Activated T-helper 17 cell treated with anti-CD3 and anti-CD28 coated beads, Interleukin-2, amount 50 U/mL, for 72 hours (primary cell): ENCODE measurements around the gene CAMSAP3. TPM values are rescaled to one million over a fixed set of nuclear protein-coding genes. Genes with fewer than 3 reads are reported as not detected.
A peak's percentile ranks its signal among the peaks of the same experiment; 100 is the strongest.

ENCODE experiments used
- ATAC-seq: fragments of 150-1000 bp; cut with Tn5 transposase; replicated peaks from 2 replicates; pipeline ENCODE4 v1.10.0; 2021; ENCODE audit warnings: mild to moderate bottlenecking, moderate library complexity
- H3K27ac Mint-ChIP-seq: one replicate; pipeline ENCODE4 v1.8.0; 2022; ENCODE audit warnings: mixed read lengths
- H3K27me3 Mint-ChIP-seq: one replicate; pipeline ENCODE4 v1.8.0; 2022; ENCODE audit warnings: mixed read lengths
- H3K36me3 Mint-ChIP-seq: one replicate; pipeline ENCODE4 v1.8.0; 2022; ENCODE audit warnings: low read depth, mild to moderate bottlenecking, mixed read lengths
- H3K4me1 Mint-ChIP-seq: one replicate; pipeline ENCODE4 v1.8.0; 2022; ENCODE audit warnings: mixed read lengths
- H3K4me3 Mint-ChIP-seq: one replicate; pipeline ENCODE4 v1.8.0; 2022; ENCODE audit warnings: mild to moderate bottlenecking, mixed read lengths
- H3K9me3 Mint-ChIP-seq: one replicate; pipeline ENCODE4 v1.8.0; 2022; ENCODE audit warnings: mixed read lengths
- total RNA-seq, 2 donors: library from RNA; stranded (reverse); gene quantifications; one replicate each; pipeline ENCODE4 v1.2.3, GENCODE V29; 2022

CAMSAP3 gene, protein sequence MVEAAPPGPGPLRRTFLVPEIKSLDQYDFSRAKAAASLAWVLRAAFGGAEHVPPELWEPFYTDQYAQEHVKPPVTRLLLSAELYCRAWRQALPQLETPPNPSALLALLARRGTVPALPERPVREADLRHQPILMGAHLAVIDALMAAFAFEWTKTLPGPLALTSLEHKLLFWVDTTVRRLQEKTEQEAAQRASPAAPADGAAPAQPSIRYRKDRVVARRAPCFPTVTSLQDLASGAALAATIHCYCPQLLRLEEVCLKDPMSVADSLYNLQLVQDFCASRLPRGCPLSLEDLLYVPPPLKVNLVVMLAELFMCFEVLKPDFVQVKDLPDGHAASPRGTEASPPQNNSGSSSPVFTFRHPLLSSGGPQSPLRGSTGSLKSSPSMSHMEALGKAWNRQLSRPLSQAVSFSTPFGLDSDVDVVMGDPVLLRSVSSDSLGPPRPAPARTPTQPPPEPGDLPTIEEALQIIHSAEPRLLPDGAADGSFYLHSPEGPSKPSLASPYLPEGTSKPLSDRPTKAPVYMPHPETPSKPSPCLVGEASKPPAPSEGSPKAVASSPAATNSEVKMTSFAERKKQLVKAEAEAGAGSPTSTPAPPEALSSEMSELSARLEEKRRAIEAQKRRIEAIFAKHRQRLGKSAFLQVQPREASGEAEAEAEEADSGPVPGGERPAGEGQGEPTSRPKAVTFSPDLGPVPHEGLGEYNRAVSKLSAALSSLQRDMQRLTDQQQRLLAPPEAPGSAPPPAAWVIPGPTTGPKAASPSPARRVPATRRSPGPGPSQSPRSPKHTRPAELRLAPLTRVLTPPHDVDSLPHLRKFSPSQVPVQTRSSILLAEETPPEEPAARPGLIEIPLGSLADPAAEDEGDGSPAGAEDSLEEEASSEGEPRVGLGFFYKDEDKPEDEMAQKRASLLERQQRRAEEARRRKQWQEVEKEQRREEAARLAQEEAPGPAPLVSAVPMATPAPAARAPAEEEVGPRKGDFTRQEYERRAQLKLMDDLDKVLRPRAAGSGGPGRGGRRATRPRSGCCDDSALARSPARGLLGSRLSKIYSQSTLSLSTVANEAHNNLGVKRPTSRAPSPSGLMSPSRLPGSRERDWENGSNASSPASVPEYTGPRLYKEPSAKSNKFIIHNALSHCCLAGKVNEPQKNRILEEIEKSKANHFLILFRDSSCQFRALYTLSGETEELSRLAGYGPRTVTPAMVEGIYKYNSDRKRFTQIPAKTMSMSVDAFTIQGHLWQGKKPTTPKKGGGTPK
- total RNA-seq: under 1 TPM; 0.11 to 0.37 TPM

- Mint-ChIP-seq H3K27ac (no peak within 1 kb of the TSS), H3K36me3 (peaks cover 7% of the 10 kb centered on the region), H3K27me3 (peaks cover 27% of the 10 kb centered on the region), H3K4me3 (peak within 1 kb of the TSS; percentile 30), H3K9me3 (no peaks in the 10 kb centered on the region), H3K4me1 (peaks cover 5% of the 10 kb centered on the region)
- peak; percentile 80 for ATAC-seq
Measured at GRCh38 chr19:7595466-7596133, at the start of gene CAMSAP3. TSS of gene CAMSAP3 (plus strand) at chr19:7595863. CDS start at chr19:7596003, 140 bp downstream.

GRCh38 chr19:7545904-7546303 lies 49.8 kb upstream of the CAMSAP3 start:
- Mint-ChIP-seq H3K4me1 (peaks cover 6% of the 10 kb centered on the region), H3K4me3 (peak overlapping the region; percentile 23), H3K27me3 (no peaks in the 10 kb centered on the region), H3K36me3 (peaks cover 57% of the 10 kb centered on the region), H3K9me3 (no peaks in the 10 kb centered on the region), H3K27ac (peak overlapping the region; percentile 39)
- ATAC-seq: peak; percentile 84

DNA sequence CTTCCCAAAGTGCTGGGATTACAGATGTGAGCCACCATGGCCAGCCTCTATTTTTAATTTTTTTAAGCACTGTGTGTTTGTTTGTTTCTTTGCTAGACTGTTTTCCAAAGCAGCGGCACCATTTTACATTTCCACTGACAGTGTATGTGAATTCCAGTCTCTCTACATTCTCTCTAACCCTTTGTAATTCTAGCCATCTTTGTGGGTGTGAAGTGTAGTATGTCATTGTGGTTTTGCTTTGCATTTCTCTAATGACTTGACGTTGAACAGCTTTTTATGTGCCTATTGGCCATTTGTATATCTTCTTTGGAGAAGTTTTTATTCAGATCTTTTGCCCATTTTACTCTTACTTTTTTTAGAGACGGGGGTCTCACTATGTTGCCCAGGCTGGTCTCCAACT lies 48.5 kb upstream of the CAMSAP3 start:
- ATAC-seq: no peak
- Mint-ChIP-seq H3K36me3 (peaks cover 55% of the 10 kb centered on the region), H3K4me1 (peaks cover 6% of the 10 kb centered on the region), H3K9me3 (no peaks in the 10 kb centered on the region), H3K4me3 (no peak overlapping the region), H3K27ac (no peak overlapping the region), H3K27me3 (no peaks in the 10 kb centered on the region)

- ATAC-seq: no peak
- Mint-ChIP-seq H3K9me3 (no peaks in the 10 kb centered on the region), H3K4me1 (peaks cover 6% of the 10 kb centered on the region), H3K4me3 (no peak overlapping the region), H3K27ac (no peak overlapping the region), H3K36me3 (peaks cover 58% of the 10 kb centered on the region), H3K27me3 (no peaks in the 10 kb centered on the region)
Measured at GRCh38 chr19:7549429-7550148, 46.1 kb upstream of the CAMSAP3 start.

- ATAC-seq: no peak
- H3K4me3 Mint-ChIP-seq: no peak overlapping the region
- H3K4me1 Mint-ChIP-seq: peaks cover 6% of the 10 kb centered on the region
- H3K9me3 Mint-ChIP-seq: no peaks in the 10 kb centered on the region
- H3K27ac Mint-ChIP-seq: no peak overlapping the region
- no peaks in the 10 kb centered on the region for H3K27me3 Mint-ChIP-seq
- peaks cover 54% of the 10 kb centered on the region for H3K36me3 Mint-ChIP-seq
Measured at GRCh38 chr19:7550169-7550770, 45.4 kb upstream of the CAMSAP3 start.

- Mint-ChIP-seq H3K36me3 (peaks cover 56% of the 10 kb centered on the region), H3K9me3 (no peaks in the 10 kb centered on the region), H3K4me3 (no peak overlapping the region), H3K4me1 (peaks cover under 1% of the 10 kb centered on the region), H3K27me3 (no peaks in the 10 kb centered on the region), H3K27ac (no peak overlapping the region)
- peak; percentile 44 for ATAC-seq
Measured at GRCh38 chr19:7550987-7551761, 44.5 kb upstream of the CAMSAP3 start.

DNA sequence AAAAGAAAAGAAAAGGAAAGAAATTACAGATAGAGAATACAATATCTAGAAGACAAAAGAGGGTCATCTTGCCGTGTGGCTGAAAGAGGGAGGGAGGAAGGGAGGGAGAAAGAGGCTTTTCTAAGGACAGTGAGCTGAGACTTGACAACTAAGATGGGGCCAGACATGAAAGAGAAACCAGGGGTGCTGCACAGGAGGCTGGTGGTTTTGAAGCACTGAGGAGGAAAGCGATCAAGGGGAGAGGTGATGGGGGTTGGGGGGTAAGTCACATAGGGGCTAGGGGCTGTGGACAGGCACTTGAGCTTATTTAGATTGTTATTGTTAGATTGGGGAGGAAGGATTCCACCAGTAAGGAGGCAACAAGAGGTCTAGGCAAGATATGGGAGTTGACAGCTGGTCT lies 42.9 kb upstream of the CAMSAP3 start:
- Mint-ChIP-seq H3K9me3 (no peaks in the 10 kb centered on the region), H3K27ac (no peak overlapping the region), H3K4me1 (no peaks in the 10 kb centered on the region), H3K27me3 (no peaks in the 10 kb centered on the region), H3K36me3 (peaks cover 65% of the 10 kb centered on the region), H3K4me3 (no peak overlapping the region)
- no peak for ATAC-seq

DNA sequence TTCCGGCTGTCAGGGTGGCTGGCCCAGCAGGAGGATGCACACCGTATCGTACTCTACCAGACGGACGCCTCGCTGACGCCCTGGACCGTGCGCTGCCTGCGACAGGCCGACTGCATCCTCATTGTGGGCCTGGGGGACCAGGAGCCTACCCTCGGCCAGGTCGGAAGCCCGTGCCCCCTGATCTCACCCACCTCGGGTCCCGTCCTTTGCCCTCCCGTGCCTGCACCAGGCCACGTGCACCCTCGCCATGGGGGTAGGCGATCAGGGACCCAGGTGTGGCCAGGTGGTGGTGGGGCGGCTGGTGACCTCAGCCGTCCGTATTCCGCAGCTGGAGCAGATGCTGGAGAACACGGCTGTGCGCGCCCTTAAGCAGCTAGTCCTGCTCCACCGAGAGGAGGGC lies 41.1 kb upstream of the CAMSAP3 start:
- H3K4me1 Mint-ChIP-seq: no peaks in the 10 kb centered on the region
- no peak overlapping the region for H3K27ac Mint-ChIP-seq
- no peak for ATAC-seq
- no peaks in the 10 kb centered on the region for H3K9me3 Mint-ChIP-seq
- no peak overlapping the region for H3K4me3 Mint-ChIP-seq
- peaks cover 75% of the 10 kb centered on the region for H3K36me3 Mint-ChIP-seq
- H3K27me3 Mint-ChIP-seq: no peaks in the 10 kb centered on the region

DNA sequence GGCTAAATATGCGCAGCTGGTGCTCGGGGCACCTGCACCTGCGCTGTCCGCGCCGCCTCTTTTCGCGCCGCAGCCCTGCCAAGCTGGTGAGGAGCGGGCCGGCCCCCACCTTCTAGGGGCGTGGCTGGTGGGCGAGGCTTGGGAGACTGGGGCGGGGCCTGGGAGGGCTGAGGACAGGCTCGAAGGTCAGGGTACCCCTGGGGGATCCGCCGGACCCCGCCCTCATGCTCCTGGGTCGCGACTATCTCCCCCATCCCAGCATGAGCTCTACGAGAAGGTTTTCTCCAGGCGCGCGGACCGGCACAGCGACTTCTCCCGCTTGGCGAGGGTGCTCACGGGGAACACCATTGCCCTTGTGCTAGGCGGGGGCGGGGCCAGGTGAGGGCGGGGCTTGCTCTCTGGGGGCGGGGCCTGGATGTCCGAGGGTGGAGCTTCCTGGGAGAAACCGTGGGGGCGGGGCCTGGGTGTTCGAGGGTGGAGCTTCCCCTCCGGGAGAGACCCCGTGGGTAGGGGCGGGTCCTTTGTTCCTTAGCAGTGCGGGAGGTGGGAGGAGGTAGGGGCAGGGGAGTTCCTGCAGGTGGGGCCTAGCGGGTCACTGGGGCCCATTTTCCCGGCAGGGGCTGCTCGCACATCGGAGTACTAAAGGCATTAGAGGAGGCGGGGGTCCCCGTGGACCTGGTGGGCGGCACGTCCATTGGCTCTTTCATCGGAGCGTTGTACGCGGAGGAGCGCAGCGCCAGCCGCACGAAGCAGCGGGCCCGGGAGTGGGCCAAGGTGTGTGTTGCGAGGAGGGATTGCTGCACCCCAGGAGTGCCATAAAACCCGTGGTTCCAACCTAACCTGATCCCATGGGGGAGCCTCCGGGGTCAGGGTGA lies 40.4 kb upstream of the CAMSAP3 start:
- no peak for ATAC-seq
- no peak overlapping the region for H3K27ac Mint-ChIP-seq
- H3K27me3 Mint-ChIP-seq: no peaks in the 10 kb centered on the region
- no peaks in the 10 kb centered on the region for H3K9me3 Mint-ChIP-seq
- peaks cover 74% of the 10 kb centered on the region for H3K36me3 Mint-ChIP-seq
- no peaks in the 10 kb centered on the region for H3K4me1 Mint-ChIP-seq
- H3K4me3 Mint-ChIP-seq: no peak overlapping the region

DNA sequence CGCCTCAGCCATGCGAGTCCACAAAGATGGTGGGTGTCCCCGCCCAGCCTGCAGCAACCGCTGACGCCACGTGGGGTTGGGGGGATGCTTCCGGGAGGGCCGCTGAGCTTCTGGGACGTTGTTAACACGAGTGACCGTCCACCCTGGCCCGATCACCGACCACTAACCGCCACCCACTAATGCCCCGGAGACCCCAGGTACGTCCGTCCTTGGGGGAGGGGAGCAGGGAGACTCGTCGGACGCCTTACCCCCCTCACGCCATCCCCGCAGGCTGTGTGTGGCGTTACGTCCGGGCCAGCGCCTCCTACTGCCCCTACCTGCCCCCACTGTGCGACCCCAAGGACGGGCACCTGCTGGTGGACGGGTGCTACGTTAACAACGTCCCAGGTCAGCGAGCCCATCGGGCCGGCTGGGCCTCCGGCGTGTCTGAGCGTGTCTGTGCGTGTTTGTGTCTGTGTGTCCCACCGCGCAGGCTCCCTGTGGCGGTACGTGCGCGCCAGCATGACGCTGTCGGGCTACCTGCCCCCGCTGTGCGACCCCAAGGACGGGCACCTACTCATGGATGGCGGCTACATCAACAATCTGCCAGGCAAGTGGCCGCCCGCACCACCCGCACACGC lies 38.9 kb upstream of the CAMSAP3 start:
- no peak for ATAC-seq
- Mint-ChIP-seq H3K36me3 (peaks cover 76% of the 10 kb centered on the region), H3K4me1 (no peaks in the 10 kb centered on the region), H3K9me3 (no peaks in the 10 kb centered on the region), H3K27me3 (no peaks in the 10 kb centered on the region), H3K4me3 (no peak overlapping the region), H3K27ac (no peak overlapping the region)

DNA sequence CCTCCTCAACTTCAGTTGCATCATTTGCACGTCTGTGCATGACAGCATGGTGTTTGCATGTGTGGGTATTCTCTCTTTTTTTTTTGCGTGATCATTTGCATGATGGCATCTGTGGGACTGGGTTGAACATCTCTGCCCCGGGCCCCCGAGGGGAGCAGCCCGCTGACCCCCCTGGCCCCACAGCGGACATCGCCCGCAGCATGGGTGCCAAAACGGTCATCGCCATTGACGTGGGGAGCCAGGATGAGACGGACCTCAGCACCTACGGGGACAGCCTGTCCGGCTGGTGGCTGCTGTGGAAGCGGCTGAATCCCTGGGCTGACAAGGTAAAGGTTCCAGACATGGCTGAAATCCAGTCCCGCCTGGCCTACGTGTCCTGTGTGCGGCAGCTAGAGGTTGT lies 37.0 kb upstream of the CAMSAP3 start:
- no peak for ATAC-seq
- Mint-ChIP-seq H3K27ac (no peak overlapping the region), H3K4me3 (no peak overlapping the region), H3K9me3 (no peaks in the 10 kb centered on the region), H3K36me3 (peaks cover 59% of the 10 kb centered on the region), H3K27me3 (no peaks in the 10 kb centered on the region), H3K4me1 (no peaks in the 10 kb centered on the region)
